Stimulated activated CD4-positive, alpha-beta T cell treated with anti-CD3 and anti-CD28 coated beads, Interleukin-12 subunit alpha, Interleukin-12 subunit beta, amount 100 ng/mL, for 24 hours (primary cell): ENCODE results near the gene GALNT7.
"Not testable (repeated sequence)": the region's sequence is repeated elsewhere in the genome, so short reads cannot be mapped to it uniquely, and the experiment has no call there.

Experiments used
- DNase-seq, 2 experiments: peaks; one replicate each; pipeline ENCODE4 v3.0.0-alpha.2; 2020; ENCODE audit warnings: low read depth in 2 of 2

Gene GALNT7

GRCh38 chr4:173166491-173166890, 2.1 kb upstream of the GALNT7 start:
- no peak for DNase-seq

- DNase-seq, result no peak
These were observed 734 bp upstream of the GALNT7 start for GRCh38 chr4:173167758-173168395.

DNA sequence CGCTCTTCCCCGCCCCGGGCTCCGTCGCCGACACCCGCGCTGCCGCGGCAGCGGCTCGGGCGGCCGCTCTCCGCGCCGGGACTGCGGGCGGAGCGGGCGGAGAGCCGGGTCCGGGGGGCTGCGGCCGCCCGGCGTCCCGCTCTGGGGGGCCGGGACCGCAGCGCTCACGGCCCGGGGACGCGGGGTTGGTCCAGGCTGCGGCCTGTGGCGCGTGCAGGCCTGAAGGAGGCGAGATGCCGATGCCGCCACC, 492 bp downstream of the GALNT7 start:
- DNase-seq, result no peak

DNA sequence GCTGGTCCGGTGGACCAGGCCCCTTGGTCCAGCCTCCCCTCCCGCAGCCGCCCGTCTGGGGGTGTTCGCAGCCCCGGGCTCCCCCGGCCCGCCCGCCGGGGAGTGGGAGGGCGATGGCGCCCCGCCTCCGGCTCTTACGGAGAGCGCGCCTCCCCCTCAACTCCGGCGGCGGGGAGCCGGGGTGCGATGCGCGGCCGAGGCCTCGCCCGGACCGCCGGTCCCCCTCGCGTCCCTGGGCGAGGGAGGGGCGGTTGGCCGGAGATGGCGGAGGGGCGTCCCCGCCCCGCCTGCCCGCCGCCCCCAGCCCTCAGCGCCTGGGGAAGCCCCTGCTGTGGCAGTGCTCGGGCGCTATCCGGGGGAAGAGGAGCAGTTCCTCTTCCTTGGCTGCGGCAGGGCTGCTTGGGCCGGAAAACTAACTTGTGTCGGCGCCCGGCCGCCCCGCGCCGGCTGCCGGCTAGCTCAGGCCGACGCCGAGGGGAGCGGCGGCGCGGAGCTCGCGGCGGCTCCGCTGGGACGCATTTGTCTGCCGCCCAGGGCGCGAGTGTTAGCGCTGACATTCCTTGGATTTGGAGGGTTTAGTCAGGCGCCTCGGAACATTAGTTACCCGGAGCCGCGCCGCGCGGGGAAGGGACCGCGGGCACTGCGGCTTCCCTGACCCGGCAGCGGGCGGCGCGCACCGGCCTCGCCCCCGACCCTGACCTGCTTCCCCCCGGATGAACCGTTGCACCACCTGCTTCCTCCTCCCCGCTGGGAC, 994 bp downstream of the GALNT7 start:
- DNase-seq, result peak; percentile 23 to 41

DNA sequence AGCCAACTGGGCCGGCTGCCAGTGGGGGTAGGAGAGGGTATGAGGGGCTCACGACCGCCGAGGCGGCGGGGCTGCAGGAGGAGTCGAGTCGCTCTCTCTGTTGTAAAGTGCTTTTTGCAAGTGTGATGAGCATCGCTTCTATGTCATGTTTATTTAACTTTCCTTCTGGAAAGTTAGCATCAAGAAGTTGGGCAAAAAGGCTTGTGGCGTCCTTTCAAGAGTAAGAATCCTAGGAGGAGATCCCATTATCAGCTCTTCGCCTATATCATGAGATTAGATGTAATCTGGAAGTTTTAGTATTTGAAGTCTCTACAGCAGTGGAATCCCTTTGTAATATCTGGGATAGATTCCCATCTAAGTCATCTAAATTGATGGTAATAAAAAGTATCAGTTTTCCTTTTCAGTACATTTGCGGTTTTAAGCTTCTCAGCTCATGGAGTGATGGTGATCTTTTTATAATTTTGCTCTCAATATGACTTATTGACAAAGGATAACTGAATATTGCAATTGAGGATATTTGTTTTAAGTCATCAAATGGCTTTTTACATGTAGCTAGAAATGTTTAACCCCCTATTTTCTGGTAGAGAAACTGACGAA, 1.7 kb downstream of the GALNT7 start:
- no peak for DNase-seq

GRCh38 chr4:173171098-173171497, 2.5 kb downstream of the GALNT7 start:
- no peak for DNase-seq

DNA sequence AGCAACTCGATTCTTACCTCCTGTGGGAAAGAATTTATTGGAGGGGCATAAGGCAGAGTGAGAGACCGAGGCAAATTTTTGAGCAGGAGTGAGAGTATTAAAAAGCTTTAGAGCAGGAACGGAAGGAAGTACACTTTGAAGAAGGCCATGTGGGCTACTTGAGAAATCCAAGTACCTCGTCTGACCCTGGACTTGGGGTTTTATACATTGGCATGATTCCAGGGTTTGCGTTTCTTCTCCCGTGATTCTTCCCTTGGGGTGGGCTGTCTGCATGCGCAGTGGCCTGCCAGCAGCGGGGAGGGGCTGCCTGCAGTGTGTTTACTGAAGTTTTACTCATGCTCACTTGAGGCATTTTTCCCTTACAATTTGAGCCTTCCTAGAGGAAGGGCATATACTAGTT, 3.4 kb downstream of the GALNT7 start:
- DNase-seq, result no peak

GRCh38 chr4:173174184-173174583, 5.6 kb downstream of the GALNT7 start:
- no peak for DNase-seq

- DNase-seq, result no peak
These were observed 6.0 kb downstream of the GALNT7 start for GRCh38 chr4:173174594-173175012.

- DNase-seq, result no peak
These were observed 7.4 kb downstream of the GALNT7 start for GRCh38 chr4:173176010-173176409.

GRCh38 chr4:173177232-173177631, 8.6 kb downstream of the GALNT7 start:
- no peak for DNase-seq

GRCh38 chr4:173178144-173178543, 9.5 kb downstream of the GALNT7 start:
- DNase-seq, result no peak

DNA sequence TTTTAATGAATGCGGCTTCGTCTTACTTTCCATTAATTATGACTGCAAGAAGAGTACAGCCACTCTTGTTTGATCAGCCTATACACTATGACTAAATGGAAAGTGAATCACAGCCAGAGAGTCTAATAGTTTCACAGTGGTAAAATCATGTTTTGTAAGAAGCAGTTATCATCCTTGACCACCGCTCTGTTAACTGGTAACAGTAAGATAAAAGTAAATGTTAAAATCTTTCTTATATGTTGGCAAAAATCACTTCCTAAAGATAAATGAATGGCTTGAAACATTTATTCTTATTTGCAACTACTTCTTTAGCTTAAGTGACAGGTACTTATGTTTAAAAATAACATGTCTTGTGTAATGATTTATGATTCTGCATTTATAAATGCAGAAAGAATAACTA, 13.2 kb downstream of the GALNT7 start:
- no peak for DNase-seq

GRCh38 chr4:173182403-173182802, 13.8 kb downstream of the GALNT7 start:
- DNase-seq, result no peak

- DNase-seq, result not testable (repeated sequence)
These were observed 15.1 kb downstream of the GALNT7 start for GRCh38 chr4:173183659-173184247.

GRCh38 chr4:173185847-173186510, 17.4 kb downstream of the GALNT7 start:
- no peak for DNase-seq

DNA sequence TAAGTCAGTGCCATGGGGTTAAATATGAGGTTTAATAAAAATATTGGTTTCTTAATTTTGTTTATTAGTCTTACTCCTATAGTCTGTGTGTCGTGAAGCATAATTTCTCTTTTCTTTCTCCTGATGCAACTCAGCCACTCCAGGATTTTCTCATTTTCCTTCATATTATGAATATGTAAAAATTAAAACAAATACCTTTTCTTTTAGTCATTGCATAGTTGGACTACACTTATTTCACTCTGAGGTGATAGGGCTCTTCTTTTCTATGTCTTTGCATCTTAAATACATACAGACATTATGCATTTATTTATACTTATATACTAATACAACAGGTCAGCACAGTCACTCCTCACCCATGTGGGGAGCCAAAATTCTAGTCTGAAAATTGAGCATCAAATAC, 19.1 kb downstream of the GALNT7 start:
- DNase-seq, result no peak

GRCh38 chr4:173188648-173189047, 20.0 kb downstream of the GALNT7 start:
- no peak for DNase-seq

DNA sequence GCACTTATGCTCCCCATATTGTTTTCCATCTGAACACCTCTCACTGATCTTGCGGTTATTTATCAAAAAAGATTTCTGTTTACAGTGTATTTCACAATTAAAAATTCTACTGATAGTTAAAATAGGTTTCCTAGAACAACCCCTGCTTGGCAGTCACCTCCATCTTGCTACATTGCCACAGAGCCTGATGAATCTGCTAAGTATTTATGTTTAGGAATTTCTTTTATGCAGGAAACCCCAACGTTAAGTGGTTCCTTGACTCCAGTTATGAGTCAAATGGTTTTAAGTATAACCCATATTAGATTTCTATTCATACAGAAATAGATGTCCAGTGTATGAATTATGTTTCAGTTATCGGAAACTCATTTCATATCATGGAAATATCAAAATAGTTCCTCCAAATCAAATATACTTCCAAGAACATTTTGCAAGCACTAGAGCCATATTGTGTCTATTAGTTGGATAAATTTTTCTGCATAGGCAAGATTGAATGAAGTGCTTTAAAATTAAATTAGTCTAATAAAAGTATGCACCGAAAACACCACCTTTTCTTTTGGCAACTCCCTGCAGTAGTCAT, 20.6 kb downstream of the GALNT7 start:
- DNase-seq, result no peak

GRCh38 chr4:173191623-173192041, 23.0 kb downstream of the GALNT7 start:
- DNase-seq, result no peak

GRCh38 chr4:173192375-173193162, 24.0 kb downstream of the GALNT7 start:
- no peak for DNase-seq
